GM23248 (cell line): ENCODE measurements around the gene TNS2.

ENCODE experiments used
- EZH2 ChIP-seq: fragments of 200-600 bp; sonication (generic); IDR thresholded peaks from 2 replicates; pipeline ENCODE4 v1.6.1; 2018; ENCODE audit warnings: antibody characterized with exemption, mild to moderate bottlenecking; ENCODE audit not compliant: insufficient read depth, poor library complexity, severe bottlenecking
- EZH2phosphoT487 ChIP-seq: fragments of 200-600 bp; sonication (generic); IDR thresholded peaks from 2 replicates; pipeline ENCODE4 v1.6.1; 2018; ENCODE audit warnings: antibody characterized with exemption, moderate library complexity, mild to moderate bottlenecking, low read depth; ENCODE audit not compliant: insufficient read depth

GRCh38 chr12:53065975-53066931, 16.4 kb downstream of the TNS2 start:
- no peak for TF ChIP-seq EZH2
- no peak for TF ChIP-seq EZH2phosphoT487
